PC-9 (cell line): ENCODE data around the gene TMEM238L. TPM values are rescaled to one million over a fixed set of nuclear protein-coding genes. Genes with fewer than 3 reads are reported as not detected.

ENCODE experiments used
- BruUV-seq: library from RNA; stranded (reverse); fragments of 400-500 nt; replicated peaks from 2 replicates; lab custom pipeline; 2021; lab: Mats Ljungman, UMichigan
- CTCF ChIA-PET: fragments of 300-600 bp; sonication (Branson Sonifier 250); formaldehyde crosslinking; loops from one replicate; lab custom pipeline; 2022; ENCODE audit warnings: antibody characterized with exemption; lab: Charles Lee
- POLR2A ChIA-PET: fragments of 300-600 bp; sonication (Branson Sonifier 250); formaldehyde crosslinking; loops from one replicate; lab custom pipeline; 2022; ENCODE audit warnings: antibody characterized with exemption; ENCODE audit not compliant: unreplicated experiment; lab: Charles Lee
- DNase-seq, 2 experiments: peaks; one replicate each; pipeline versions ENCODE4 v3.0.0 to v3.0.0-alpha.2; 2015 to 2022; ENCODE audit warnings: mixed read lengths in 1 of 2
- H2AFZ ChIP-seq: fragments of 200-600 bp; sonication (generic); 2 replicates; pipeline ENCODE4 v1.8.1; 2017; ENCODE audit warnings: antibody characterized with exemption
- H3F3A ChIP-seq: fragments of 200-600 bp; sonication (generic); 2 replicates; pipeline ENCODE4 v1.8.1; 2017; ENCODE audit warnings: antibody characterized with exemption, mild to moderate bottlenecking, low read depth; ENCODE audit not compliant: insufficient read depth
- H3K27ac ChIP-seq: fragments of 200-600 bp; sonication (generic); 2 replicates; pipeline ENCODE4 v1.6.1; 2016; ENCODE audit warnings: mixed run types
- H3K27me3 ChIP-seq: fragments of 200-600 bp; sonication (generic); 2 replicates; pipeline ENCODE4 v1.6.1; 2016; ENCODE audit warnings: low read depth, mixed run types; ENCODE audit not compliant: insufficient read depth
- H3K36me3 ChIP-seq: fragments of 200-600 bp; sonication (generic); 2 replicates; pipeline ENCODE4 v1.6.1; 2016; ENCODE audit warnings: low read depth, mixed run types
- H3K4me1 ChIP-seq: fragments of 200-600 bp; sonication (generic); replicated peaks from 2 replicates; pipeline ENCODE4 v1.6.1; 2016; ENCODE audit warnings: mixed run types; ENCODE audit not compliant: insufficient read depth
- H3K4me2 ChIP-seq: fragments of 200-600 bp; sonication (generic); 2 replicates; pipeline ENCODE4 v1.6.1; 2017; ENCODE audit warnings: mixed run types
- H3K4me3 ChIP-seq: fragments of 200-600 bp; sonication (generic); 2 replicates; pipeline ENCODE4 v1.6.1; 2016; ENCODE audit warnings: mixed run types
- H3K79me2 ChIP-seq: fragments of 200-600 bp; sonication (generic); 2 replicates; pipeline ENCODE4 v1.6.1; 2017; ENCODE audit warnings: low read depth, mixed run types
- H3K9me2 ChIP-seq: fragments of 200-600 bp; sonication (generic); 2 replicates; pipeline ENCODE4 v1.8.1; 2017; ENCODE audit warnings: mild to moderate bottlenecking; ENCODE audit not compliant: insufficient read depth
- H3K9me3 ChIP-seq: fragments of 200-600 bp; sonication (generic); 2 replicates; pipeline ENCODE4 v1.8.1; 2016; ENCODE audit warnings: low read depth; ENCODE audit not compliant: insufficient read depth
- H4K20me1 ChIP-seq: fragments of 200-600 bp; sonication (generic); 2 replicates; pipeline ENCODE4 v1.8.1; 2017; ENCODE audit not compliant: insufficient read depth
- EZH2 ChIP-seq: fragments of 200-600 bp; sonication (generic); IDR thresholded peaks from 2 replicates; pipeline ENCODE4 v1.8.0; 2017; ENCODE audit warnings: antibody characterized with exemption, low read depth
- intact Hi-C: fragments of 100-400 bp; cut with micrococcal nuclease; formaldehyde crosslinking; loops from one replicate; pipeline ENCODE4 v1.10.0; 2022; ENCODE audit not compliant: unreplicated experiment
- total RNA-seq: library from RNA; stranded (reverse); gene quantifications from 2 replicates; pipeline ENCODE4 v1.2.3, GENCODE V29; 2021
- TF ChIP-seq, protein P1 (sequence below): fragments of 200-600 bp; sonication (generic); conservative IDR thresholded peaks from 2 replicates; pipeline ENCODE4 v1.6.1; 2017; ENCODE audit warnings: mixed run types, antibody characterized with exemption, mild to moderate bottlenecking, moderate library complexity

Gene TMEM238L
- total RNA-seq, 1 experiment from 2014 or later = not detected

DNA sequence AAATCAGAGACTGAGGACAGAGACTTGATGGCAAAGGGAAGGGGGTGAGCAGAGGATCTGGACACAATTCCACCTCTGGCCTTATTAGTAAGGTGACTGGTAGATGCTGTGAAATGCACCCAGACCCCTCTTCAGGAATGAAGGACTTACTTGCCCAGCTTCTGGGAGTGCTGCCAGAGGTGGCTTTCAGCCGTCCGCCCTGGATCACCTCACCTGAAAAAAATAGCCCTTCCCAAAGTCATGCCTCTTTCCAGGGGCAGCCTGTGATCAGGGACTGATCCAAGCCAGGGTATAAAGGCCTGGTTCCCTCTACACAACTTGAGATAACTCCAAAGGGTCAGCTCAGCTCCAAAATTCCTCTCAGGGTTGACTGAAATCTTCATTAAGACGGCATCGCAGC lies 53.7 kb downstream of the TMEM238L start:
- Histone ChIP-seq H3K27ac (no peak overlapping the region), H3K4me1 (no peaks in the 10 kb centered on the region), H3K9me3 (no peaks in the 10 kb centered on the region), H3K36me3 (no peaks in the 10 kb centered on the region), H3F3A (no peaks in the 10 kb centered on the region), H3K79me2 (no peaks in the 10 kb centered on the region), H3K9me2 (no peaks in the 10 kb centered on the region), H3K27me3 (peaks cover 48% of the 10 kb centered on the region), H4K20me1 (no peaks in the 10 kb centered on the region), H2AFZ (no peak overlapping the region), H3K4me3 (no peak overlapping the region), H3K4me2 (no peak overlapping the region)
- TF ChIP-seq EZH2 = no peak
- TF ChIP-seq, protein P1, sequence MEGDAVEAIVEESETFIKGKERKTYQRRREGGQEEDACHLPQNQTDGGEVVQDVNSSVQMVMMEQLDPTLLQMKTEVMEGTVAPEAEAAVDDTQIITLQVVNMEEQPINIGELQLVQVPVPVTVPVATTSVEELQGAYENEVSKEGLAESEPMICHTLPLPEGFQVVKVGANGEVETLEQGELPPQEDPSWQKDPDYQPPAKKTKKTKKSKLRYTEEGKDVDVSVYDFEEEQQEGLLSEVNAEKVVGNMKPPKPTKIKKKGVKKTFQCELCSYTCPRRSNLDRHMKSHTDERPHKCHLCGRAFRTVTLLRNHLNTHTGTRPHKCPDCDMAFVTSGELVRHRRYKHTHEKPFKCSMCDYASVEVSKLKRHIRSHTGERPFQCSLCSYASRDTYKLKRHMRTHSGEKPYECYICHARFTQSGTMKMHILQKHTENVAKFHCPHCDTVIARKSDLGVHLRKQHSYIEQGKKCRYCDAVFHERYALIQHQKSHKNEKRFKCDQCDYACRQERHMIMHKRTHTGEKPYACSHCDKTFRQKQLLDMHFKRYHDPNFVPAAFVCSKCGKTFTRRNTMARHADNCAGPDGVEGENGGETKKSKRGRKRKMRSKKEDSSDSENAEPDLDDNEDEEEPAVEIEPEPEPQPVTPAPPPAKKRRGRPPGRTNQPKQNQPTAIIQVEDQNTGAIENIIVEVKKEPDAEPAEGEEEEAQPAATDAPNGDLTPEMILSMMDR = no peak
- intact Hi-C loops = loop anchor here (5.0 kb wide), 1 partner anchor 97 kb away; no protein-coding TSS in a partner anchor
- ChIA-PET CTCF (no interaction called here), POLR2A (no interaction called here)
- DNase-seq = no peak
- no TSS peak for BruUV-seq

DNA sequence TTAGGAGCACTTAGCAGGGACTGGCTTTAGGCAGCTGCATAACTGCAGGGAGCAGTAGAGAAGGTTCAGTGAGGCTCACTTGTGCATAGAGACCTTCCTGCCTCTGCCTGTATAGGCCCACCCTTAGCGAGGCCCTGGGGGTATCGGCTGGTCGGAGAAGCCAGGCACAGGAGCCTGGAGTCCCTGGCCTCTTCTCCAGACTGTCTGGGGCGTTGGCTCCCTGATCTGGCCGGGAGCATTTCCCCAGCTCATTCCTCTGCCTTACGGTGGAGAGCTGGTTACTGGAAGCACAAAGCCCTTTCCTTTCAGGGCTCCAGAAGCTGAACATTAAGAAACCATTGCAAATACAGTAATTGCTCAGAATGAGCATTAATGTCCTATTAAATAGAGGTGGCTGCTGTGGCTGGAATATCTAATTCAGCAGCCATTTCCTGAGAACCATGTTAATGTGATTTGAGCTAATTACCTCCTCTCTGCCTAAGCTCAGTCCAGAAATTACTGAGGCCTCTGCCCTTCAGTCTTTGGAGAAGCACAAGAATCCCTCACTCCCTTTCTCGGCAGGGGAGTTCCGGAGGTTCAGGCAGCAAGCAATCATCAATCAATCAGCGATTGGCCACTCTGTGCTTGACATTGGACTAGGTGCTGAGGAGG lies 55.2 kb downstream of the TMEM238L start:
- no TSS peak for BruUV-seq
- Histone ChIP-seq H3F3A (no peaks in the 10 kb centered on the region), H3K9me2 (no peaks in the 10 kb centered on the region), H3K79me2 (no peaks in the 10 kb centered on the region), H3K36me3 (no peaks in the 10 kb centered on the region), H3K27me3 (peaks cover 48% of the 10 kb centered on the region), H3K4me3 (no peak overlapping the region), H3K4me2 (no peak overlapping the region), H3K27ac (no peak overlapping the region), H2AFZ (no peak overlapping the region), H3K9me3 (no peaks in the 10 kb centered on the region), H3K4me1 (no peaks in the 10 kb centered on the region), H4K20me1 (no peaks in the 10 kb centered on the region)
- DNase-seq = no peak
- TF ChIP-seq, protein P1 = no peak
- no peak for TF ChIP-seq EZH2
- CTCF ChIA-PET = no interaction called here
- intact Hi-C loops = no loop called here
- POLR2A ChIA-PET = no interaction called here

DNA sequence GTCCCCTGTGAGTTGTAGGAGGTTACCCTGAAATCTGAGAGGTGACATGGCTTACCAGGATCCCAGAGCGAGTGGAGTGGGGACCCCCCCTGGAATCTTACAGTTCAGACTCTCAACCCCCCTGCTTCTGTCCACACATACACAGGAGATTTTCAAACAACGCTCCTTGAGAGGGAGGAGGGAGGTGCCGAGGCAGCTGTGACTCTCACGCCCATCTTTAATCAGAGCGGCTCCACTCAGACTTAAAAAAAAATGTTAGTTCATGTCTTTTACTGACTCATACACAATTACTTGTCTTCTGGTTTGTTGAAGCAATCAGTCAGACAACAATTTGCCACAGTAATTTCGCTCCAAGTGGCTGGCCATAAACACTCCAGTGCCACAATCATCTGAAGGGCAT lies 58.7 kb downstream of the TMEM238L start:
- no peak overlapping the region for H3K27ac ChIP-seq
- TF ChIP-seq EZH2 = no peak
- TF ChIP-seq, protein P1 = no peak
- no peaks in the 10 kb centered on the region for H4K20me1 ChIP-seq
- intact Hi-C loops = no loop called here
- H2AFZ ChIP-seq = no peak overlapping the region
- no peak overlapping the region for H3K4me3 ChIP-seq
- no peaks in the 10 kb centered on the region for H3K79me2 ChIP-seq
- ChIA-PET CTCF (no interaction called here), POLR2A (no interaction called here)
- no peak for DNase-seq
- H3K4me1 ChIP-seq = no peaks in the 10 kb centered on the region
- H3K27me3 ChIP-seq = peaks cover 53% of the 10 kb centered on the region
- BruUV-seq = no TSS peak
- H3K4me2 ChIP-seq = no peak overlapping the region
- H3F3A ChIP-seq = no peaks in the 10 kb centered on the region
- H3K9me3 ChIP-seq = no peaks in the 10 kb centered on the region
- no peaks in the 10 kb centered on the region for H3K9me2 ChIP-seq
- H3K36me3 ChIP-seq = no peaks in the 10 kb centered on the region

Other genes with a start within 250 kb of the TMEM238L start
- 0.07 and 1.1 TPM in 2 replicates for gene MYH3, start 146.8 kb downstream of the TMEM238L start, total RNA-seq
- gene SCO1, start 106.6 kb downstream of the TMEM238L start, total RNA-seq = 39.6 and 59.6 TPM in 2 replicates
- 6.4 and 7.9 TPM in 2 replicates for gene ADPRM, start 106.5 kb downstream of the TMEM238L start, total RNA-seq
- not detected in 2 replicates for gene TMEM220, start 74.1 kb downstream of the TMEM238L start, total RNA-seq
- gene PIRT, start 34.0 kb upstream of the TMEM238L start, total RNA-seq = not detected in 2 replicates